SIG-M5 treated with dmso at 0.1 percent for 504 hours (cell line): Measurements from ENCODE around the gene FYN.
A peak's percentile ranks its signal among the peaks of the same experiment; 100 is the strongest.
"Not testable (repeated sequence)": the region's sequence is repeated elsewhere in the genome, so short reads cannot be mapped to it uniquely, and the experiment has no call there.

Source experiments
- DNase-seq: peaks from one replicate; lab custom pipeline; 2025; ENCODE audit not compliant: unreplicated experiment; lab: John Stamatoyannopoulos, UW

FYN gene

GRCh38 chr6:111873178-111874024 lies at the start of gene FYN:
Gene FYN (minus strand): TSS chr6:111873452. CDS start chr6:111720051, 153,401 bp downstream.
- DNase-seq: peak; percentile 87

GRCh38 chr6:111922454-111923297 lies 49.4 kb upstream of the FYN start:
- peak; percentile 65 for DNase-seq

- DNase-seq: no peak
These were observed 47.9 kb upstream of the FYN start for GRCh38 chr6:111921103-111921502.

GRCh38 chr6:111920578-111920977 lies 47.3 kb upstream of the FYN start:
- DNase-seq: no peak

DNA sequence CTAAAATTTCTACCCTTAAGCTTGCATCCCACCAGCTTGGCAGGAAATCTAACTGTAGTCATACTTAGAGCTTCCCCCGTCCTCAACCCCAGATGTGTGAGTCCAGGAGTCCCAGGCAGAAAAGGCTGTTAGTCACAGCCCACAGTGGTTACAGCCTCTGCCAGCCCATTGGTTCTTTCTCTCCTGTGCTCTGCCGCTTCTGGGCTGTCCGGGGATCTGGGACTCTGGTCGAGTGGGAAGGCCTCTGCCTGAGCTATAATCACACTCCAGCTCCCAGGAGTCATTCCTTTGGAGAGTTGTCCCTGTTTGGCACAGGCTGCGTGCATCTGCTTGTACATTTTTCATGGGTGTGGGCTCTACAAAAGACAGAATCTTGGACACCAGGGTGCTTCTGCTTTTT lies 45.6 kb upstream of the FYN start:
- peak; percentile 45 for DNase-seq

DNA sequence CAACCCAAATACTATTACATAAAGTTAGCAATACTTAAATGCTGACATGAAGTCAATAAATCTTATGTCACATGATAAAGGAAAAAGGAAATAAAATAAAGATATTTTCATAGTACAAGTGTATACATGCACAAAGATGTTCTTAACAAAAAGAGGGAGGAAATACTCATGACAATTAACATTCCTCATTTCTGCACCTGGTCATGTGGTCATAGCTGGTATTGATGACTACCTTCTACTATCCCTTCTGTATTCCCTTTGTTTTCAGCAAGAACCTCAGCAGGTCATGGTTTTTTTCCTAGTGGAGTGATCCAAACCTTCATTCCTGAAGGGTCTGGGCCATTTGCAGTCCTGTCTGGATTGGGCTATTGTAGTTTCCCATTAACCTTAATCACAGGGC lies 43.5 kb upstream of the FYN start:
- no peak for DNase-seq

DNA sequence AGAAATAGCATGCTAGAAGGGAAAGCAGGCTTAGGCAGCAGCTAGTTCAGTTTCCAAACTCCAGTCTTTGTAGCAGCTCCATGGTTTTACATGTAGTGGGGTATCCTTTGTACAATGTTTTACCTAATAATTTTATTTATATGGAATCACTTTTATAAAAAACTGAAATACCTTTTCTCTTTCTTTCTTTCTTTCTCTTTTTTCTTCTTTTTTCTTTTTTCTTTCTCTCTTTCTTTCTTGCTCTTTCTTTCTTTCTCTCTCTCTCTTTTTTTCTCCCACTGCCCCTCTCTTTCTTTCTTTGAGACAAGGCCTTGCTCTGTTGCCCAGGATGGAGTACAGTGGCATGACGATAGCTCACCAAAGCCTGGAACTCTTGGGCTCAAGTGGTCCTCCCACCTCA lies 41.4 kb upstream of the FYN start:
- DNase-seq: no peak

DNA sequence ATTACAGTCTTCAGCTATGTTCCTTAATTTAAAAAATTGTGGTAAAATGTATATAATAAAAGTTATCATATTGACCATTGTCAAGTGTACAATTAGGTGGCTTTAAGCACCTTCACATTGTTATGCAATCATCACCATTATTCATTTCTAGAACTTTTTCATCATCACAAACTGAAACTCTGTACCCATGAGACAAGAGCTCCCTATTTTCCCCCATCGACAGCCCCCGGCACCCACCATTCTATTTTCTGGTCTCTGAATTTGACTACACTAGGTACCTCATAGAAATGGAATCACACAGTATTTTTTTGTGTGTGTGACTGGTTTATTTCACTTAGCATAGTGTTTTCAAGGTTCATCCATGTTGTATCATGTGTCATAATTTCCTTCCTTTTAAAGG lies 39.7 kb upstream of the FYN start:
- DNase-seq: no peak

- DNase-seq: no peak
These were observed 38.2 kb upstream of the FYN start for GRCh38 chr6:111911428-111911827.

DNA sequence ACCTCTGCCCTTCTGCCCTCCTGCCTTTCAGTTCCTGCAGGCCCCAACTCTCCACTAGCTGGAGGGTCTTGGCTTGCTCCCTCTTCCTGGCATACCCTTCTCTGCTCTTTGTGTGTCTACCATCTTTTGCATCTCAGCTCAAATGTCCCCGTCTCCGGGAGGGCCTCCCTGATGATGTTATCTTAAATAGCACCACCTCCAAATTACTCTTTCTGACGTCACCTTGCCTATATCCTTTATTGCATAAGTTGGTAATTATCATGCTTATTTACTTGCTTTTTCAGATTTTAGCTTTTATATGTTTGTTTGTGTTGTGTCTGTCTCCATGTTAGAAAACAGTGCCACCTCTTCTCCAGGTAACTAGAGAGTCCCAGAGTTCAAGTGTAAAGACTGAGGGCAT lies 36.0 kb upstream of the FYN start:
- no peak for DNase-seq

- DNase-seq: not testable (repeated sequence)
These were observed 35.1 kb upstream of the FYN start for GRCh38 chr6:111908365-111908764.

DNA sequence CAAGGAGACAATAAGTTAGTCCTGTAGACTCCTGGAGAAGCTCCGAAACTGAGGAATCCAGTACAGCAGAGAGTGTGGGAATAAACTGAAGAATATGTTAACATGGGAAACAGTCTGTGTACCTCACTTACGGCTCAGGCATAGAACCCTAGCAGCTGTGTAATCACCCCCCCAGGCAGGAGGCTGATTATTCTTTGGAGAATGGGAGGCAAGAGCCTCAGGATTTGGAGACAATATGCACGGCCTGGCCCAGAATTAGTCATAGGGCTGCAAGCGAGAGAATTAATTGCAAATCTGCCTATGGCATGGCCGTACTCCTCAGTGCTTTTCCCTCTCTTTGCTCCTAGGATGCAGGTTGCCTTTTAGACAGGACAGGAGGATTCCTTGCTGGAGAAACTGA lies 27.5 kb upstream of the FYN start:
- no peak for DNase-seq

- DNase-seq: no peak
These were observed 26.3 kb upstream of the FYN start for GRCh38 chr6:111899531-111899930.

- DNase-seq: no peak
These were observed 25.2 kb upstream of the FYN start for GRCh38 chr6:111898452-111898851.

- no peak for DNase-seq
These were observed 21.7 kb upstream of the FYN start for GRCh38 chr6:111894951-111895350.

- no peak for DNase-seq
These were observed 21.0 kb upstream of the FYN start for GRCh38 chr6:111894272-111894671.

DNA sequence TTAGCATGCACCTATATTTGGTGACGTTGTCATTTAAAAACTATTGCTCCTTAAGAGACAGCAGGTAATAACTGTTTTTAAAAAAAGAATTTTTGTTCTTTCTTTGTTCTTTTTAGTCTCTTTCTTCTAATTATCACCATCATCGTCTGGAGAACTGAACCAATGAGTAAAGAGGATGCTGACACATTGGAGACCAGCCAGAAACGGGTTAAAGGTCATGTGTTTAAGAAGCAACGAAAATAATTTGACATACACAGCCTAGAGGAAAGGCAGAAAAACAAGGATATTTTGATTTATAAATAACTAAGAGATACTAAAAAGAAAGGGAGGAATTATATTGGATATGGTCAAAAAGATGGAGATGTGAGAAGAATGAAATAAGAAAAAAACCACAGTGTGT lies 19.2 kb upstream of the FYN start:
- DNase-seq: no peak

DNA sequence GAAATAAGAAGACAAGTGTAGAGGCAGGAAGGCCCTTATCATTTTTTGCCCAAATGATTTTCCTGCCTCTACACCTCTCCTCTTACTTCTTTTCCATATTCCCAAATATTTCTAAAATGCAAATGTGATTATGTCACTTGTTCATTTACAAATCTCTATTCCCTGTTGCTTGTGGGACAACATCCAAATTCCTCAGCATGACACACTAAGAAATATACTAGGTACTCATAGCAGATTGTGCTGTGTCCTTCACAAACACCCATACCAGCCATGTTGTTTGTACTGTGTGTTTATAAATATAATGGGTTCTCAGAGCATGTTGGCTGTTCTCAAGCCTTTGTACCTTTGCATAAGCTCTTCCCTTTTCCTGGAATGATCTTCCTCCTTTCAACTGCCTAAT lies 17.7 kb upstream of the FYN start:
- DNase-seq: no peak

GRCh38 chr6:111888928-111889695 lies 15.9 kb upstream of the FYN start:
- no peak for DNase-seq

- not testable (repeated sequence) for DNase-seq
These were observed 13.5 kb upstream of the FYN start for GRCh38 chr6:111886793-111887192.

DNA sequence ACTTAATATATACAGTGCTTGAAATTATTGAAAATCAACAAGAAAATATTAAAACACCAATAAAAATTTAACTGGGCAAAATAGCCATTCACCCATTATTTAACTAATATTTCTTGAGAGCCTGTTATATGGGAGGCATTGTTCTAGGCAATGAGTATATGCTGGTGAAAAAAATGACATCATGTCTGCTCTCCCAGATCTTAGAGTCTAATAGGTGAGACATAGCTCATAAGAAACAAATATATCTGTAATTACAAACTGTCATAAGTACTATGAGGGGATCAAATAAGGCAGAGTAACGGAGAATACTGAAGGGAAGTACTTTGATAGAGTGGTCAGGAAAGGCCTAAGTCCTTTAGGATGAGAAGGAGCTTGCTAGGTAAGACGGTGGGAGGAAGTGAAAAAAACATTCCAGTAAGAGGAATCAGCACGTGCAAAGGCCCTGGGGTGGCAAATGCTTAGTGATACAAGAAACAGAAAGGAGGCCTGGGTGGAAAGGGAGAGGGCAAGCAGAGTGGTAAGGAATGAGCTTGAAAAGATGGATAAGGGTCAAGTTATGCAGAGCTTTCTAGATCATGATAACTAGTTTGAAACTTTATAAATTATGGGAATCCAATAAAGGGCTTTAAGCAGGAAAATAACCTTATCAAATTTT lies 12.2 kb upstream of the FYN start:
- DNase-seq: no peak
